ENCODE data around the gene KREMEN2. TPM values are rescaled to one million over a fixed set of nuclear protein-coding genes. Genes with fewer than 3 reads are reported as not detected.

The KREMEN2 gene
- total RNA-seq, 1 donor = not detected

- Histone ChIP-seq H3K27me3 (ENCODE audit: insufficient read depth, low read length) (peaks cover 68% of the 10 kb centered on the region), H3K4me3 (ENCODE audit: insufficient read depth, low read length) (no peak overlapping the region), H3K79me2 (ENCODE audit: insufficient read depth, low read length) (no peaks in the 10 kb centered on the region), H4K20me1 (ENCODE audit: insufficient read depth, low read length) (no peaks in the 10 kb centered on the region), H3K27ac (ENCODE audit: low read depth, low read length) (no peak overlapping the region), H3K4me2 (ENCODE audit: insufficient read depth, low read length) (no peak overlapping the region), H3K36me3 (ENCODE audit: insufficient read depth, low read length) (no peaks in the 10 kb centered on the region), H3K9me3 (ENCODE audit: low read depth, low read length) (no peaks in the 10 kb centered on the region), H2AFZ (ENCODE audit: low read length) (no peak overlapping the region), H3K4me1 (ENCODE audit: insufficient read depth, low read length) (no peaks in the 10 kb centered on the region)
- TF ChIP-seq, protein P1, sequence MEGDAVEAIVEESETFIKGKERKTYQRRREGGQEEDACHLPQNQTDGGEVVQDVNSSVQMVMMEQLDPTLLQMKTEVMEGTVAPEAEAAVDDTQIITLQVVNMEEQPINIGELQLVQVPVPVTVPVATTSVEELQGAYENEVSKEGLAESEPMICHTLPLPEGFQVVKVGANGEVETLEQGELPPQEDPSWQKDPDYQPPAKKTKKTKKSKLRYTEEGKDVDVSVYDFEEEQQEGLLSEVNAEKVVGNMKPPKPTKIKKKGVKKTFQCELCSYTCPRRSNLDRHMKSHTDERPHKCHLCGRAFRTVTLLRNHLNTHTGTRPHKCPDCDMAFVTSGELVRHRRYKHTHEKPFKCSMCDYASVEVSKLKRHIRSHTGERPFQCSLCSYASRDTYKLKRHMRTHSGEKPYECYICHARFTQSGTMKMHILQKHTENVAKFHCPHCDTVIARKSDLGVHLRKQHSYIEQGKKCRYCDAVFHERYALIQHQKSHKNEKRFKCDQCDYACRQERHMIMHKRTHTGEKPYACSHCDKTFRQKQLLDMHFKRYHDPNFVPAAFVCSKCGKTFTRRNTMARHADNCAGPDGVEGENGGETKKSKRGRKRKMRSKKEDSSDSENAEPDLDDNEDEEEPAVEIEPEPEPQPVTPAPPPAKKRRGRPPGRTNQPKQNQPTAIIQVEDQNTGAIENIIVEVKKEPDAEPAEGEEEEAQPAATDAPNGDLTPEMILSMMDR (IDR thresholded peaks at IDR 0.05; ENCODE audit: extremely low read depth, low read depth, low read length) = no peak
- no peak for DNase-seq (ENCODE audit: insufficient read length, low spot score, missing footprints)
Observed at GRCh38 chr16:3007059-3007956, 43.2 kb downstream of the KREMEN2 start.

DNA sequence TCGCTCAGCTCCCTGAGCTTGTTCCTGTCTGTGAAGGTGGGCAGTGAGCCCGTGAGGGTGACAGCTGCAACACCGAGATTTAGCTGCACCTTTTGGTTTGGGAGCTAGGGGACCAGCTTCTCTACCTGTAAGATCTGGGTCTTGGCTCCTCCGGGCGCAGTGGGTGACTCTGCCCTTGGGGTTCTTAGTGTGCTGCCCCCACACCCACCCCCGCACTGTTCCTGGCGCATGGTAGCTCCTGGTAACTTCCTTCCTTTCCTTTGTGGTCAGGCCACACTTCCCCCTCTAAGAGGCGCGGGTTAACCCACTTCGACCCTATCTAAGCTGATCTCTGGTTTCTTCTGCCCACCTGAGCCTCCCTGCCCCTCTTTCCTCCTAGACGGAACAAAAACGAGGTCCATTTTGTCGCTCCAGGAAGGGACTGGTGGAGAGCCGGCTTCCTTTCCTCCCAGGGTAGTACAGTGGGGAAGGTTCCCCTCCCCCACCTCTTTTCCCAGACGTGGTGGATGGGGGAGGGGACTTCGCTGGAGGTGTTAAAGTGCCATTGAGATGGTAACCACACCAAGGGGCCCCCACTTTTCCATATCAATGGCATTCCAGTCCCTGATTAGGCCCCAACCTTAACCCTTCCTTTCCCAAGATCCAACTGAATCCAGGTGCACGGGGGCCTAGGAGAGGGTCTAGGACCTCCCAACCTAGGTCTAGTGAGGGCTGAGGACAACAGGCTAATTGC, 44.0 kb downstream of the KREMEN2 start:
- Histone ChIP-seq H4K20me1 (ENCODE audit: insufficient read depth, low read length) (no peaks in the 10 kb centered on the region), H2AFZ (ENCODE audit: low read length) (no peak overlapping the region), H3K4me1 (ENCODE audit: insufficient read depth, low read length) (no peaks in the 10 kb centered on the region), H3K36me3 (ENCODE audit: insufficient read depth, low read length) (no peaks in the 10 kb centered on the region), H3K27ac (ENCODE audit: low read depth, low read length) (no peak overlapping the region), H3K9me3 (ENCODE audit: low read depth, low read length) (no peaks in the 10 kb centered on the region), H3K79me2 (ENCODE audit: insufficient read depth, low read length) (no peaks in the 10 kb centered on the region), H3K27me3 (ENCODE audit: insufficient read depth, low read length) (peaks cover 75% of the 10 kb centered on the region), H3K4me2 (ENCODE audit: insufficient read depth, low read length) (no peak overlapping the region), H3K4me3 (ENCODE audit: insufficient read depth, low read length) (no peak overlapping the region)
- no peak for DNase-seq (ENCODE audit: insufficient read length, low spot score, missing footprints)
- TF ChIP-seq, protein P1 (IDR thresholded peaks at IDR 0.05; ENCODE audit: extremely low read depth, low read depth, low read length) = no peak

DNA sequence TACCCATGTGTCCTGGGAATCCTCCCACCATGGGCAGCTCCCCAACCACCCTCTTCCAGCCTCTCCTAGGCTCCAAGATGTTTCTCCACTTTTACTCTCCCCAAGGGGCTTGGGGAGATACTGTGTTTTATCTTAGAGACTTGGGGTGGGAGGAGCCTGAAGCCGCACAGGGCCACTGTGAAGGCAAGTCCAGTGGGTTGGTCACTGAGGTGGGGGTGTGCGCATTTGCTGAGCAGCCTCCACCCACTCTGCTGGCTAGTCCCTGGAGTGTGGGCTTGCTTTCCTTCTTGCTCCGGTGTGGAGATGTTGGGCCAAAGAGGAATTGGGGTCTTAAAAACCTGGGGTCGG, 44.6 kb downstream of the KREMEN2 start:
- TF ChIP-seq, protein P1 (IDR thresholded peaks at IDR 0.05; ENCODE audit: extremely low read depth, low read depth, low read length) = no peak
- H3K9me3 ChIP-seq (ENCODE audit: low read depth, low read length) = no peaks in the 10 kb centered on the region
- no peak overlapping the region for H2AFZ ChIP-seq (ENCODE audit: low read length)
- no peaks in the 10 kb centered on the region for H3K4me1 ChIP-seq (ENCODE audit: insufficient read depth, low read length)
- H3K4me3 ChIP-seq (ENCODE audit: insufficient read depth, low read length) = no peak overlapping the region
- H3K4me2 ChIP-seq (ENCODE audit: insufficient read depth, low read length) = no peak overlapping the region
- peak; percentile 80 for DNase-seq (ENCODE audit: insufficient read length, low spot score, missing footprints)
- no peak overlapping the region for H3K27ac ChIP-seq (ENCODE audit: low read depth, low read length)
- H3K36me3 ChIP-seq (ENCODE audit: insufficient read depth, low read length) = no peaks in the 10 kb centered on the region
- no peaks in the 10 kb centered on the region for H3K79me2 ChIP-seq (ENCODE audit: insufficient read depth, low read length)
- peaks cover 80% of the 10 kb centered on the region for H3K27me3 ChIP-seq (ENCODE audit: insufficient read depth, low read length)
- no peaks in the 10 kb centered on the region for H4K20me1 ChIP-seq (ENCODE audit: insufficient read depth, low read length)
